GM10248 (cell line): ENCODE results near the gene KCNQ1.

ENCODE experiments used
- CTCF ChIA-PET: fragments of 300-600 bp; sonication (Branson Sonifier 250); formaldehyde crosslinking; extraction: SDS; loops from one replicate; lab custom pipeline; 2021; ENCODE audit warnings: antibody characterized with exemption; lab: Yijun Ruan, JAX
- POLR2A ChIA-PET: fragments of 350-650 bp; sonication (Branson Sonifier 250); formaldehyde crosslinking; extraction: SDS; loops from one replicate; lab custom pipeline; 2020; ENCODE audit warnings: antibody characterized with exemption; lab: Yijun Ruan, JAX
- DNase-seq: peaks from one replicate; pipeline ENCODE4 v3.0.0; 2012; ENCODE audit errors: extremely low spot score
- TF ChIP-seq, protein P1 (sequence below): IDR thresholded peaks from 2 replicates; pipeline ENCODE4 v1.5.1; 2012; ENCODE audit warnings: mild to moderate bottlenecking, low read depth; ENCODE audit errors: extremely low read depth, missing control alignments, control extremely low read depth

The KCNQ1 gene

DNA sequence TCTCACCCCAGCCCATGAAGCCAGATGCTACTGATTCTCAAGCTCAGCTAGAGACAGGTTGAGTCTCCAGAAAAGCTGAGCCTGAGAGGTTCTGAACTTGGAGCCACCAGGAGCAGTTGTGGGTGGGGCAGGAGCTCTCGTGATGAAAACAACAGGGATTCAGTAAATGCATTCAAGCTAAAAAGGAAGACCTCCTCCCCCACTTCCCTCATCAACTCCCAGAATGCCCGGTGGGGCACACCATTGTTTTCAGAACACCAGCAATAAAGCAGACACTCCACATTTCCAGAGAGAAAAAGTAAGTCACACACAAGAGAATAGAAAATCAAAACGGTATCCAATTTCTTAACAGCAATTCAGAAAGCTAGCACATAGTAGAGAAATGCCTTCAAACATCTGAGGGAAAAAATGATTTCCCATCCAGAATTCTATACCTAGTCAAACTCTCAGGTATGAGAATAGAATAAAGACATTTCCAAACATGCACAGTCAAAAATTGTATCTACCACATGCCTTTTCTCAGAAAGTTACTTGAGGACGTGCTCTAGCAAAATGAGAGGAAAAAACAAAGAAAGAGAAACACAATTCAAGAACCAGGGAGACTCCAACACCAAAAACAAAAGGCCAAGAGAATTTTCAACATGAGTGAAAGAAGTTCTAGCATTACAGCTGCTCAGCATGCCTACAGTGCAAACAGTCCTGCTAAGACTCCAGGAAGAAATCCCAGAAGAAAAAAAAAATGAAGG, 383.9 kb downstream of the KCNQ1 start:
- no peak for DNase-seq
- CTCF ChIA-PET, result no interaction called here
- POLR2A ChIA-PET, result no interaction called here
- TF ChIP-seq, protein P1, sequence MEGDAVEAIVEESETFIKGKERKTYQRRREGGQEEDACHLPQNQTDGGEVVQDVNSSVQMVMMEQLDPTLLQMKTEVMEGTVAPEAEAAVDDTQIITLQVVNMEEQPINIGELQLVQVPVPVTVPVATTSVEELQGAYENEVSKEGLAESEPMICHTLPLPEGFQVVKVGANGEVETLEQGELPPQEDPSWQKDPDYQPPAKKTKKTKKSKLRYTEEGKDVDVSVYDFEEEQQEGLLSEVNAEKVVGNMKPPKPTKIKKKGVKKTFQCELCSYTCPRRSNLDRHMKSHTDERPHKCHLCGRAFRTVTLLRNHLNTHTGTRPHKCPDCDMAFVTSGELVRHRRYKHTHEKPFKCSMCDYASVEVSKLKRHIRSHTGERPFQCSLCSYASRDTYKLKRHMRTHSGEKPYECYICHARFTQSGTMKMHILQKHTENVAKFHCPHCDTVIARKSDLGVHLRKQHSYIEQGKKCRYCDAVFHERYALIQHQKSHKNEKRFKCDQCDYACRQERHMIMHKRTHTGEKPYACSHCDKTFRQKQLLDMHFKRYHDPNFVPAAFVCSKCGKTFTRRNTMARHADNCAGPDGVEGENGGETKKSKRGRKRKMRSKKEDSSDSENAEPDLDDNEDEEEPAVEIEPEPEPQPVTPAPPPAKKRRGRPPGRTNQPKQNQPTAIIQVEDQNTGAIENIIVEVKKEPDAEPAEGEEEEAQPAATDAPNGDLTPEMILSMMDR, result no peak

DNA sequence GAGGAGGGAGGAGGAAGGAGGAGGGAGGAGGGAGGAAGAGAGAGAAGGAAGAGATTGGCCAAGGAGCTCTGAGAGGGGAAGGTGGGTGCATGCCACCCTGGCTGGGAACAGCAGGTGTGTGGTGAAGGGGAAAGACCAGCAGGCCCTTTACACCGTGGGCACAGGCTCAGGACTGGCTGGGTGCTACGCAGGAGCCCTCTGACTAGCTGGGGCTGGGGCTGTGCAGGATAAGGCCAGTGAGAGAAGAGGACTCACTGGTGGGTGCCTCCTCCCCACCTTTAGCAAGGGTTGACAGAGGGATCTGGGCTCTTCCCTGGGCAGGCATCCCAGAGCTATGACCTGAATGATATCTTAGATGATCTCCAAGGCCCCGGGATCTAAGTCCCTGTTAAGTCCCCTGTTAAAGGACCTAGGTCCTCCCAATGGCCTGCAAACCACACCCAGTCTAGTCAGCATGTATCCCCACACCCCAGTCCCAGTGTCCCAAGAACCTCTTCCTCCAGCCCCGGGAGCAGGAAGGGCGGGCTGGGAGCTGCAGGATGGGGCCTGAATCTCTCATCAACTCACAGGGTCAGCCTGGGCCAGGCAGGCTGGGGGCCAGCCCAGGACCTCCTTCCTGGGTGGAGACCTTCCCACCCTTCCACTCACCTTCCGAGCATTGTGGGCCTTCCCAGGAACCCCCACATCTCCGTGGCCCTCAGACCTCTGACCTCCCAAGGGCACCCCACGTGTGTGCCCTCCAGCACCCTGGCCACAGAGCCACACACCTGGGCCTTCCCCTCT, 385.4 kb downstream of the KCNQ1 start:
- ChIA-PET CTCF (interaction anchor here (1.7 kb wide), 1 partner anchor 20 kb away, joined by 3 read pairs; no protein-coding TSS in a partner anchor), POLR2A (no interaction called here)
- TF ChIP-seq, protein P1, result no peak
- no peak for DNase-seq

DNA sequence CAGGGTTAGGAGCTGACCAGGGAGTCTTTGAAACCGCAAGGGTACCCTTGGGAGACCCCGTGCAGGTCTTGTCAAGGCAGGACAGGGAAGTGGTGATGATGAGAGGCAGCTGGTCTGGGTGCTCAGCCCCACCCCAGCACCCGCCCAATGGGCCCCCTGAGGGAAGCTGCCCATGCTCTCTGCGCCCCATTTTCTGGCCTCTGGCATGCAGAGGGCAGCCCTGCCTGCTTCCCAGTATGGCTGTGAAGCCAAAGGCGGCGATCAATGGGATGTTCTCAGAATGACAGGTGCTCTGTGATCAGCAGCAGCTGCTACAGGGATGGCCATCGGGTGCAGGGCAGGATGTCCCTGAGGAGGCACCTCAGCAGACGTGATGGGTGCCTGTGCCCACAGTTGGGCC, 386.1 kb downstream of the KCNQ1 start:
- TF ChIP-seq, protein P1, result no peak
- POLR2A ChIA-PET, result no interaction called here
- CTCF ChIA-PET, result interaction anchor here (1.7 kb wide), 1 partner anchor 21 kb away, joined by 3 read pairs; no protein-coding TSS in a partner anchor
- no peak for DNase-seq

DNA sequence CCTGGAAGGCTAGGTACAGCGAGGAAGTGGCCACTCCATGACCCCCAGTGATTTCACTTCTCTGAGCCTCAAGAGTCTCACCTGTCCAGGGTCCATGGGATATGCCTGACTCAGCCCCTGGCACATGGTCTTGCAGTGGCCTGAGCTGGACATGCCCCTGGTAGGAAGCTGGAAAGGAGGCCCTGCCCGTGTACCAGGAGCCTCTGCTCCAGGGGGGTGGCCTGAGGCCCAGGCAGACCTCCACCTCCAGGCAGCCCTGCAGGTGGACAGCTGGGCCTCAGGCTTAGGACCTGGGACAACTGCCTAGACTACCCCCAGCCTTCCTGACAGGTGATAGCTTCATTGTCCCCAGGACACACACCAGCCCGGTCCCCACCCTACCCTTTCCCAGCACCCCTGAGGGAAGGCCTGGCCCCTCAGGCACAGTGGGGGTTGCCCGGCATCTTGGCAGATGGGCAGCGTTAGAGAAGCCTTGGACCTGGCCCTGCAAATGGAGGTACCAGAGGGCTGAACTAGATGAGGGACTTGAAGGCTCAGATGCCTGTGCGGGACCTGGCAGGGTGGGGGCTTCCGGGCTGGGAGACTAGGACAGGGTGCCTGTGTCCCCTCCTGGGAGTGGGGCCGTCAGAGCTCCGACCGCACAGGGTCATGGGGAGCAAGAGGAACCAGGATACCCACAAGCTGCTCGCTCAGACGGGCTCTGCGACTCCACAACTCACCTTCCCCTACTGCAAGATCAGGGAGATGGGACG, 387.1 kb downstream of the KCNQ1 start:
- ChIA-PET POLR2A (no interaction called here), CTCF (interaction anchor here (1.1 kb wide), 1 partner anchor 56 kb away, joined by 3 read pairs; no protein-coding TSS in a partner anchor)
- no peak for DNase-seq
- TF ChIP-seq, protein P1, result no peak

DNA sequence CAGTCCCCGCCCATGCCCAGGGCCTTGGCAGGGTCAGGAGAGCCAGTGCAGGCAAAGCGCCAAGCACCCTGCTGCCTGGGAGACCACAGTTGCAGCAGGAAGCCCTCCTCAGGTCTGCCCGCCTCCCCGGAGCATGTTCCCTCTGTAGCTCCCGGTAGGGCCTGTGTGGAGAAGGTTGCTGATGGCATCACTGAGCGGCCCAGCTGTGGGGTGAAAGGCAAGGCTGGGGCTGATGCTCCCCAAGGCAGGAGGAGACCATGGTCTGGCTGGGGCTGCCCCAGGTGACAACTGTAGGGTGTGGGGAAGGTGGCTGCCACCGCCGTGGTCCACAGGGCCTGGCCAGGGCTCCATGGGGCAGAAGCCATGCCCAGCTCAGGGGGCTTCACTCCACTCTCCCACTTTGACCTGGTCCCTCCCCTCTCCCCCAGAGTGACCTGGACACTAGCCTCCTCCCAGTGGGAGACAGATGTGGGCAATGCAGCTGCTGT, 387.8 kb downstream of the KCNQ1 start:
- no peak for DNase-seq
- ChIA-PET POLR2A (no interaction called here), CTCF (interaction anchor here (1.1 kb wide), 1 partner anchor 55 kb away, joined by 3 read pairs; no protein-coding TSS in a partner anchor)
- TF ChIP-seq, protein P1, result no peak
